ENCODE results near the gene HEPACAM2.

HEPACAM2 gene

DNA sequence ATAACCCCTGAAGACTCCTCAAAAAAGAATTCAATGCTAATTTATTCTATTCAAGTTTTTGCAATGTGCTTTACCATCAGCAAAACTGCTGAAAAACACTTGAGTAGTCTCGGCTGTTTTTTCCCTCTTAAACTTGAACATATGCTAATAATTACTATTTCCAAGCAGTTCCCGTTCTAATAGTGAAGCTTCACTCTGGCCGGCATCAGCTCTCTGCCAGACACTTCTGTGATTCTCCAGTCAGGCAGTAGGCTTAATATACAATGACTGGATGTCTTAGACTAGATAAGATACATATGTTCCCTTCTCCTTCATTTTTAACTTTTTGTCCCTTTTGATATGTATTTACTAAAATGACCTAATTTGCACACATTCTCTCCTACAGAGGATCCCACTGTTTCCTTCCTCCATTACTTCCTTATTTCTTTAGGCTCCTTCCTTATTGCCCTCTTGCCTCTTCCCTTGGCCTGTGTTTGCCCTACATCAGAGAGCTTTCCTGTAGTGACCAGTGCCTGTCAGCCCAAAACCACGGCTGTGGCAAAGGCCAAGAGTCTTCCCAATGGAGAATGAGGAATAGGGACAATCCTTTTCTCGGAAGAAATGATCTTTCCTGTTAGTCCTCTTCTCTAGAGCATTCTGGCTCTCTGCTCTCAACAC is 23.5 kb downstream of the HEPACAM2 start:
- no peak for DNase-seq

DNA sequence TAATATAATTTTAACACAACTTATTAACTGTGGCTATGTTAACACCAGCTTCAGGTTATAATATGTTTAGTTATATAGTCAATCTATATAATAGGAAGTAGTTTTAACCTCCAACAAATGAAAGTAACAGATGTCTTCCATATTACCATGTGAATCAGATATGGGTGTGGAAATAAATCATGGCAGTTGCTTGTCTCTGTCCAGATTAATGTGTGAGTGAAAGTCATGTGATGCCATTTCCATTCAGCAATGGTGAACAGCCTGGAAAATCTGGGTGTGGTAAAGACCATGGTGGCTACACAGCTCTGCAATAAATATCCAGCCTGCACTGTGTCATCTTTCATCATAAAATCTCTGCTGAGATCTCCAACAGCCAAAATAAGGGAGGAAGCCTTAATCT is 27.8 kb downstream of the HEPACAM2 start:
- DNase-seq = no peak

DNA sequence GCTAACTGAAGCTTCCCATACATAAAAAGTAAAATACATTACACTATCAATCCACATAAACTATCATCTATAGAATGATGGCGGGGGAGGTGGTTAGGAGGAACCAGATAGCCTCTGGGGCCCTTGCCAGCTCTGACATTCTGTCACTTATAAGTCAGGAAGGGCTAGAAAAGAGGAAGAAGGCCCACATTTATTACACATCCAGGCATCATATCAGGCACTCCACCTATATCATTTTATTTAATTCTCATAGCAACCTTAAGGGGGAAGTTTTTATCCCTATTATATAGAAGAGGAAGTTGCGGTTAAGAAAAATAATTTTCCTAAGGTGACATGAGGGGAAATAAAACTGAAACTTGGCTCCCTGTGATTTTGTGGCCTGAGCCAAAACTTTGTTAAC is 29.9 kb downstream of the HEPACAM2 start:
- no peak for DNase-seq

DNA sequence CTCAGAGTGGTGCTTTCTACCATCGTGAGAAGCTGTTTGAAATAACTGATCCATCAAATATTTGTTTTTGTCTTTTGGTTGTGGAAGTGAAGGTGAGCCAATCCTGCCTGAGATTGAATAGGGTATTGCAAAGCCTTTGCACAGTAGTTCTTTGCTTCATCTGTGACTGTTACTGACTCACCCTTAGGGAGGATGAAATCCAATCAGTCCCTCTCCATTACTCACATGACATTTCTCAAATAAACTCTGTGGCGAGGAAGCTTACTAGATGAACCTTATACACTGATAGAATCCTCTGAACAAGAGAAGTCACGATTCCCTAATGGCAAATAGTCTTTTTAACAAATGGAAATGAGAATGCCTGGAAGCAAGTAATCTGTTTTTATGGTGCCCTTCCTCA is 31.9 kb downstream of the HEPACAM2 start:
- DNase-seq = no peak

DNA sequence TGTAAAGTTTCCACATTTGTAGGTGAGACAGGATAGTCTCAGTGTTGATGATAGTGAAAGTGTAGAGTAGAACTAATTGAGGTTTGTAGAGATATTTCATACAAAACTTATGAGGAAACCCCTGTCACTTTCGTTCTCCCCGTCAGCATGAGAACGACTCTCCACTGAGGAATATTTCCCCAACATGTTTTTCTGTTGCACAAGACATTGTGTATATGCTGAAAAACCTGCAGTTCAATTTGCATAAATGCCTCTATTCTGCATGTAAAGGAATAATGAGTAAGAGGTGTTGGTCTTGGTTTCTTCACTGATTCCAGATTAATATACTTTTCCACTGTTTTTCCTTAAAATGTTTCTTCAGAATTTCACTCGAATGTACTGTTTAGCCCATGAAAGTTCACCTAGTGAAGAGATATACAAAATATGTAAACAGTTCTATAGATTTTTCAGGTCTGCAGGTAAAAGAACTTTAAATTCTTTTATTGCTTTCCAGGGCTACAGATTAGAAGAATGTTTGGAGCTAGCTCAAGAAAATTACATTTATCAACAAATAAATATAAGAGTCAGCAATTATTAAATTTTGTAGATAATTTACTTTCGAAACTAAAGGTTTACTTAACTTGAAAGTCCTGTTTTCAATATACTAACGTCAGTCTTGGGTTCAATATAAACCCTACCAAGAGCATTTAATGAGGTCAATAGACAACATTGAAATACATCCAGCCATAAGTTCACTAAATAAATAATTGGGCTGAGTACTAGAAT is 37.2 kb downstream of the HEPACAM2 start:
- DNase-seq = no peak

DNA sequence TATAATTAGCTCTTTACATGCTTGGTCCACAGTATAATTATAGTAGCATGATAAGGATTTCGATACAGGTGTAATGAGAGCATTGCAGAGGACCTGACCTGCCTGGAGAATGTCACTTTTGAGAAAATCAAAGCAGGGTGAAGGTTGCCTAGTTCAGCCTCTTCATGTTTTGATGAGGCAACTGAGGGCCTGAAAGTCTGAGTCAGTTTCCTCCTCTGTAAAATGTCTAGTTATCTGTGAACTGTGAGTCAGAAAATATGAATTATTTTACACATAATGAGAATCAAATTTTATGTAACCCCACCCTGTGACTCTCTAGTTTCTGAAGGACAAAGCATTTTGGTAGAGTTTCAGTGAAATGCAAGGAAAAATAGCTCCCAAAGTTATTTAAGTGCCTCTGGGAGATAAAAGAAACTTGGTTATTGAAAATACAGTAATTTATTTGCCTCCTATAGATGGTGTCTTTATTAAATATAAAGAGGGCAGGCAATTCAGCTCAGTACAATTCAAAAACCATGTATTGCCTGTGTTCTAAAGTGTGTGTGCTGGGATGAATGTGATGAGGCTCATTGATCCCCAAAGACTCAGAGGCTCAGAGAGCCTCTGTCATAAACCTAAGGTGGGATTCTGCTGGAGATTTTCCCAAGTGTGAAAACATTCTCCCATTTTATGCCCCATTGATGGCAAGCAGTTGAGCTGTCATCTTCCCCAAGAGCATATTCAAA is 40.8 kb downstream of the HEPACAM2 start:
- no peak for DNase-seq

- DNase-seq = no peak
These were observed 47.1 kb downstream of the HEPACAM2 start for GRCh38 chr7:93179173-93179572.

DNA sequence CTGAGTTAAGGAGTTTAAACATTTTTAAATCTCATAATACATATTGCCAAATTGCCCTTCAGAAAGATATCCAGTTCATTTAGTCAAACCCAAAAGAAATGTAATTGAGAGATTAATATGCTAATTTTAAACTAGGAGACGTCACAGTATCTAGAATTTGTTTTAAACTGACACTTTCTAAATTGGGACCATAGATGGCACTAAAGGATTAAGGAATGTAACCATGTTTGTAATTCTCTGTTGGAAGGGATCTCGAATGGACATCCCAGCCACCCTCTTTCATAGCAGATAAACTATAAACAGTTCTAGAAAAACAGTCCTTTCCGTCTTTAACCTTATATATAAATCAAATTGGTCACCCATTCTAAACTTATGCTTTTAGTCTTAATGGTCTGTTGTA is 48.1 kb downstream of the HEPACAM2 start:
- no peak for DNase-seq

GRCh38 chr7:93176992-93177580 is 49.2 kb downstream of the HEPACAM2 start:
- no peak for DNase-seq

- DNase-seq = no peak
These were observed 51.0 kb downstream of the HEPACAM2 start for GRCh38 chr7:93175219-93175618.

GRCh38 chr7:93172683-93173082 is 53.6 kb downstream of the HEPACAM2 start:
- DNase-seq = no peak

- DNase-seq = no peak
These were observed 54.6 kb downstream of the HEPACAM2 start for GRCh38 chr7:93171606-93172226.

DNA sequence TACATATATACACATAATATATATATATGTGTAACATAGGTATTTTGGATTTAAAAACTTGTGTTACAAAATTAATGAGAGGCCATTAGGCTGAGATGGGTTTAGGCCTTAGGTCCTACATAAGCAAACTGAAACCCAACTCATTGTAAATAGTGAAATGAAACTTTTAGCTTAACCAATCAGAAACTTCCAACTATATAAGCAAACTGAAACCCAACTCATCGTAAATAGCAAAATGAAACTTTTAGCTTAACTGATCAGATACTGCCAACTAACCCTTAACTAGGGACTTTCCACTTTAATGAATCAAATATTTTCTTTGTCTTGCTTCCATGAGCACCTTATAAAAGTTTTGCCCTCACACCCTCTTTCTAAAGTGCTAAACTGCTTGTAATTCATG is 60.8 kb downstream of the HEPACAM2 start:
- DNase-seq = no peak

DNA sequence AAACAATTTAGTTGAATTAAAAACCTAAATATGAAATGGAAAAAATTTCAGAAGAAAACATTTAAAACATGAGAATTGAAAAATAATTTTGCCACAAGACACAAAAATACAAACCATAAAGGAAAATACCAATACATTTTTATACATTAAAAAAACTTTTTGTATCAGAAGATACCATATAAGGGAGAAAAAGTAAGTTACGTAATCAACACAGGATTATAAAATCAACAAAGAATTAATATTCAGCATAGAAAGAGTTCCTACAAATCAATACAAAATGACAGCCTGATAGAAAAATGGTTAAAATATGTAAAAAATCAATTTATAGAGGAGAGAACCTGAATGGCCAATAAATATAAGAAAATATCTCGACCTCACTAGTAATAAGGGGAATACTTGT is 61.5 kb downstream of the HEPACAM2 start:
- no peak for DNase-seq

DNA sequence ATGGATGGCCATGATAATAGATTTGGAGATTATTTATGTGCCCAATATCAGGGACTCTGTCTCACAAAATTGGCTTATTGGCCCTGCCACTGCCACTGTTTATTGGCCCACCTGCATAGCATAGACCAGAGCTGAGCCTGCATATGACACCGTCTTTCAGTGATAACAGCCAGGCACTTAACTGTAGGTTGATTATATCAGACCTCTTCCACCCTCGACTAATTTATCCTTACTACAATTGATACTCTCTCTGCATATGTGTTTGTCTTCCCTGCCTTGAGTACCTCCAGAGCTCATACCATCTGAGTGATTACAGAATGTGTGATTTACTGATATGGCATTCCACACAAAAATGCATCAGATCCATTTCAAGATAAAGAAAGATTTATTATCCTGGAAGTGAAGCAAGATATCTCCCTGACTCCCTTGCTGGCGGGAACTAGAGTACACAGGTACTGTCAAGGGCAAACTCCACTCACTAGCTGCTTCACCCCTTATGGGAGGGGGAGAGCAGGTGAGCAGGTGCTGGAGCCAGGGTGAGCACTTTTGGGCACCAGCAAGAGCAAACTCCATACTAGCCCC is 65.0 kb downstream of the HEPACAM2 start:
- DNase-seq = no peak

GRCh38 chr7:93160410-93160809 is 65.9 kb downstream of the HEPACAM2 start:
- no peak for DNase-seq

- no peak for DNase-seq
These were observed 66.8 kb downstream of the HEPACAM2 start for GRCh38 chr7:93159490-93159889.

- no peak for DNase-seq
These were observed 69.4 kb downstream of the HEPACAM2 start for GRCh38 chr7:93156884-93157283.

DNA sequence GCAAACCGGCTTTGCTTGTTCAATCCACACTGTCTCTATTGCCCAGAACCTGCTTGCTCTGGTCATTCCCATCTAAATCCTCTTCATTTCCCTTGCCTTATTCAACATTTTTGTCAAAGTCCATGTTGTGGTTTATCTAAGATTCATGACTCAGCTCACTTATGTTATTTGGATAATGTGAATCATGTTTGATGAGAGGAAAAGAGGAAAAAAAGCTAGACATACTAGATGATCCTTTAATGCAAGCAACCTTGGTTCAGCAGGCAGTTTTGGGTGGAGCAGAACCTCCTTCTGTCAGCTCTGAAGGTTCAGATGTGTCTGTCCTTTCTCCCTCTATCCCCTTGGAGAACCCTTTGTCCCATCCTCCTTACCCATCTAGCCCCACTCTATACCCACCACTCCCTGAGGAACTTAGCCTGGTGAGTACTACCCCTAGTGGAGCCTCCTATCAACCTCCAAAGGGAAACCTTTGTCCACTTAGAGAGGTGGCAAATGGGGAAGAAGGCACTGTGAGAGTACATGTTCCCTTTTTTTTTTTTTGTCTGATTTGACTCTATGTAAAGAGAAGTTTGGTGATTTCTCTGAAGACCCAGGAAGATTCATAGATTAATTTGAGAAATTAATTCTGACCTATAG is 76.0 kb downstream of the HEPACAM2 start:
- no peak for DNase-seq

- DNase-seq = no peak
These were observed 77.5 kb downstream of the HEPACAM2 start for GRCh38 chr7:93148727-93149126.

DNA sequence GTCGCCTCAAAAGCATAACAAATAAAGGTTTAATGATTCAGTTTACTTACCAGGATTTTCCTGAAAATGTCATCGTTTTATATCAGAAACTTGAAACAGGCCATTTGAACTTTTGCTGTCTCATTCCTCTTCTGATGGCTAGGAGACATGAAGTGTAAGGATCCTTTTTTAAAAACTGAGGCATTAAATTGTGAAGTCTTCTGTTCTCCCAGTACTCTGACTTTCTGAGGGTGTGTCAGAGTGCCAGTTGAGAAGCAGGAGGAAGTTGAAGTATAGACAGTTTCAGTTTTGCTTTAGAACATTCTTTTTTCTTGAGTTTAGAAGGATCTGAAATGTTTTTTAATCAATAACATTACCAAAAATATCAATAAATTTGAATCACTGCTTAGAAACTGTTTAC is 78.1 kb downstream of the HEPACAM2 start, which contains the start of gene SAMD9L:
Gene SAMD9L, minus strand, starts transcription at position 242 of the 400 bp plus-strand sequence. CDS start 12,414 bp downstream, outside the sequence.
- no peak for DNase-seq

DNA sequence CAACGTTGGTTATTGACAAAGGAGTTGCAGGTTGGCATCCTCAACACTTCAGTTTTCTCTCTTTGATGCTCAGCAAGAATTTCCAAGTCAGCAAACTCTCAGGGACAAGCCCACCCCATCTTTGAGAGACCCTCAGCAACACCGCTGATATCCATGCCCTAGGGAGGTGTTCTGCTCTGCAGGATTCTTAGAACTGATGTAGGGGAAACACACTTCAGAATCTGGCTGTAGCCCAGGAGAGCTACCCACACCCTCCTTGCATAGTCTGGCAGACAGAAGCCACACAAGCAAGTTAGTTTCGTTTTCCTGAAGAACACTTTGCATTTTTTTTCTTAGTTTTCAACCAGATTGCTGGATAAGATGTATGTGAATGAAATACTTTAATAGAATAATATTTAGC is 78.9 kb downstream of the HEPACAM2 start:
- peak; percentile 9 for DNase-seq
